ENCODE results near the gene MAP3K15. TPM values are rescaled to one million over a fixed set of nuclear protein-coding genes. Genes with fewer than 3 reads are reported as not detected.
A peak's percentile ranks its signal among the peaks of the same experiment; 100 is the strongest.

Gene MAP3K15
- total RNA-seq, 1 donor from 2014 or later, result 1.7 TPM

DNA sequence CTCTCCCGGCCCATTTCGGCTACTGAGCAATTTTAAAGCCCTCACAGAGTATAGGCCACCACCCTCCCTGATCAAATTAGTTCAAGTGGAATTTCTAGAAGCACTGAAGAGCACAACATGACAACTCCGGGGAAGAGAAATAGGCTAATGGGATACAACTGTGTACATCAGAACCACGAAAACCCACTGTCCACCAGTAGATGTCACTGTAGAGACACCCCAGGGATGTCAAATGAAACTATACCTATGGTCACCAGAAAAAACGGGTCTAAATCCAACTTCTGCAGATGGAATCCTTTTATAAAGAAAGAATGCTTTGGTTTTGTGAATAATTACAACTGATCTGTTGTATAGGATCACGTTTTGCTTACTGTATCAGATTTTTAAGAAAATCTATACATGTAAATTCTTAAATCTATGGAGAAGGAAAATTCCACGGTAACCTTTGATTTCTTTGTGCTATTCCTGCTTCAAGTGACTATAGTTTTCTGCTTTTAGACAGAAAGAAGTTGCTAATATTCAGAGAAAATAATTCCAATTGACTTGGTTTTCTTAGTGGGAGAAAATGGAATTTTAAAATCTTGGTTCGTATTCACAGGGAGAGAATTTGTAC lies 29.5 kb upstream of the MAP3K15 start:
- Mint-ChIP-seq H3K27ac (ENCODE audit: unreplicated experiment) (peak overlapping the region; percentile 70), H3K27me3 (ENCODE audit: unreplicated experiment) (no peaks in the 10 kb centered on the region), H3K4me1 (ENCODE audit: unreplicated experiment) (no peaks in the 10 kb centered on the region), H3K9me3 (ENCODE audit: unreplicated experiment) (no peaks in the 10 kb centered on the region), H3K36me3 (ENCODE audit: low read depth, unreplicated experiment) (peaks cover 25% of the 10 kb centered on the region), H3K4me3 (ENCODE audit: unreplicated experiment) (no peak overlapping the region)
- TF ChIP-seq CTCF (IDR thresholded peaks at IDR 0.05; ENCODE audit: unreplicated experiment), result peak; percentile 26
- DNase-seq (ENCODE audit: low spot score), result peak; percentile 35

DNA sequence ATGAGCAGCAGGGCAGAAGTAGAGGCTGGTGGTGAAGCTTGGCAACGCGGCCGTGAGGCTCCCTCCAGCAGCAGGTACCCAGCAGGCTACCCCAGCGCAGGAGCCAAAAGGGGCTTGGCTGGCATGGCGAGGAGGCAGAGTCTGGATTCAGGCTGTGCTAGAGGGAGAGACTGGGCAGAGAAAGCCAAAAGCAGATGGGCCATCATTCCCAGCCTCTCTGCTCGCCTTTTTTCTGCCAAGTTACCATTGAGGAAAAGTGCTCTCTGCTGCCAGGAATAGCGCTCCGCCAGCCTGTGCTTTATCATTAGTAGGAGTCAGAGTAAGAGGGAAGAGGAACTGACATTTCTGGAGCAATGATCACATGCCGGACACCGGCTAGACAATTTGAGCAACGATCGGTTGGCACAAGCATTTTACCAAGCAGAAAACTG lies 28.7 kb upstream of the MAP3K15 start:
- no peak overlapping the region for H3K27ac Mint-ChIP-seq (ENCODE audit: unreplicated experiment)
- H3K27me3 Mint-ChIP-seq (ENCODE audit: unreplicated experiment), result no peaks in the 10 kb centered on the region
- H3K36me3 Mint-ChIP-seq (ENCODE audit: low read depth, unreplicated experiment), result peaks cover 28% of the 10 kb centered on the region
- TF ChIP-seq CTCF (IDR thresholded peaks at IDR 0.05; ENCODE audit: unreplicated experiment), result no peak
- DNase-seq (ENCODE audit: low spot score), result no peak
- no peak overlapping the region for H3K4me3 Mint-ChIP-seq (ENCODE audit: unreplicated experiment)
- no peaks in the 10 kb centered on the region for H3K4me1 Mint-ChIP-seq (ENCODE audit: unreplicated experiment)
- no peaks in the 10 kb centered on the region for H3K9me3 Mint-ChIP-seq (ENCODE audit: unreplicated experiment)

DNA sequence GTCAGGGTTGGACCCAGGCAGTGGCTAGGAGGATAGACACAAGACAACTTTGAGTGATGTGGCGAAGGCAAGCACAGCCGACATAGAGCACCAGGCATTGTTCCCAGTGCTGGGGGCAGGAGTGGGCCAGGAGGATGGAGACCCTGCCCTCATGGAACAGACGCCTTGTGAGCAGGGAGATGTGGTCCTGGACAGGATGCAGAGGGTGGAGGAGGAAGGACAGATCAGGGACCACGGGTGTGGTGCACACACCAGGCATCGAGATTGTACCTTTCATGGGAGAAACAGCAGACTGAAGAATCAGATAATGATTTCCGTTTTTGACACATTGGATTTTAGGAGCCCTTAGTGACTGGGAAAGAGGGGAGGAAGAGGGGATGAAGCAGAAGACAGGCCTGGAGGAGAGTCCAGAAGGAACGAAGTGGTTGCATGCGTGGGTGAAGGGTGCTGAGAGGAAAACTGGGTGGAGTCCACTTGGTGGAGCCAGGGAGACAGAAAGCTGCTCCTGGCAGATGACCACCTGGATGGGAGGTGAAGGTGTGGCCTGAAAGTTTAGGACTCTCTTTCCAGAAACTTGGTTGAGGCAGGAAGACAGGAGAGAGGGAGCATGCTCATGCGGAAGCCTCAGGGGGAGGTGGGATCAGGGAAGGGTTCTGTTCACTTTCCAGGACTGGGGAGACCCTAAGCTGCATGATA lies 27.9 kb upstream of the MAP3K15 start:
- Mint-ChIP-seq H3K9me3 (ENCODE audit: unreplicated experiment) (no peaks in the 10 kb centered on the region), H3K4me3 (ENCODE audit: unreplicated experiment) (peak overlapping the region; percentile 37), H3K27me3 (ENCODE audit: unreplicated experiment) (no peaks in the 10 kb centered on the region)

DNA sequence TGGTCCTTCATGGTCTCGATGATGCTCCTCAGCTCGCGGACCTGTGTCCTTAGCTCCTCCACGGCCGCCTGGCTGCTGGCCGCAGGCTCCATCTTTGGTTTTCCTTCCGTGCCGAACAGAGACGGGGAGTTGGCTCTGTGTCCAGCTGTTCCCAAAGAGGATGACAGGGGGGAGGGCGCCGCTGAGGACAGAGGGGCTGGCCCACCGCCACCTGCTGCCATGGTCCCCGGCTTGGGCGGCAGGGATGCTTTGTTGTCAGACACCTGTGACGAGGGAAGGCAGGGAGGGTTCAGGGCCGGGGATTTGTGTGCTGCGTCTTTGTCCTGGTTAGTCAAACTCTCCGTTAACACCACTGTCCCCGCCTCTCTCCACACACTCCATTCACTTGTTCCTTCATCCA lies 26.6 kb upstream of the MAP3K15 start:
- TF ChIP-seq CTCF (IDR thresholded peaks at IDR 0.05; ENCODE audit: unreplicated experiment), result no peak
- peaks cover 28% of the 10 kb centered on the region for H3K36me3 Mint-ChIP-seq (ENCODE audit: low read depth, unreplicated experiment)
- no peaks in the 10 kb centered on the region for H3K27me3 Mint-ChIP-seq (ENCODE audit: unreplicated experiment)
- H3K4me1 Mint-ChIP-seq (ENCODE audit: unreplicated experiment), result no peaks in the 10 kb centered on the region
- H3K9me3 Mint-ChIP-seq (ENCODE audit: unreplicated experiment), result no peaks in the 10 kb centered on the region
- no peak for DNase-seq (ENCODE audit: low spot score)
- no peak overlapping the region for H3K4me3 Mint-ChIP-seq (ENCODE audit: unreplicated experiment)
- no peak overlapping the region for H3K27ac Mint-ChIP-seq (ENCODE audit: unreplicated experiment)

More for the DNA sequence above, 27.9 kb upstream of the MAP3K15 start:
- H3K27ac Mint-ChIP-seq (ENCODE audit: unreplicated experiment), result peak overlapping the region; percentile 67
- peaks cover 28% of the 10 kb centered on the region for H3K36me3 Mint-ChIP-seq (ENCODE audit: low read depth, unreplicated experiment)
- H3K4me1 Mint-ChIP-seq (ENCODE audit: unreplicated experiment), result no peaks in the 10 kb centered on the region
- TF ChIP-seq CTCF (IDR thresholded peaks at IDR 0.05; ENCODE audit: unreplicated experiment), result no peak
- DNase-seq (ENCODE audit: low spot score), result no peak

DNA sequence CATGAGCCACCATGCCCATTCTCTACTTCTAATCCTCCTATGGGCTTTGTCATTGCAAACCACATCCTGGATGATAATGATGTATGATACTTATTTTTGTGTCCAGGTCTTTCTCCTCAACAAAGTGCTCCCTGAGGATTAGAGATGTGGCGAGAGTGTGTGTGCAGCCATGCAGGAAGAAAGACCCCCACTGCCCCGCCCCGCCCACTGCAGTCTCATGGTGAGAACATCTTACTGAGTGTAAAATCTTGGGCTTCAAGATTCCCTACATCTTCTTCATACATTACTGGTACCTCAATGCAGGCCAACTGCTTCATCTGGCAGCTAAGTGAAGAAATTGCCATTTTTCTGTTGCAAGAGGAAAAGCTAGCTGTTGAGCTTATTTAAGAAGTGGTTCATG lies 25.9 kb upstream of the MAP3K15 start:
- Mint-ChIP-seq H3K27ac (ENCODE audit: unreplicated experiment) (no peak overlapping the region), H3K27me3 (ENCODE audit: unreplicated experiment) (no peaks in the 10 kb centered on the region), H3K36me3 (ENCODE audit: low read depth, unreplicated experiment) (peaks cover 27% of the 10 kb centered on the region), H3K4me3 (ENCODE audit: unreplicated experiment) (no peak overlapping the region), H3K9me3 (ENCODE audit: unreplicated experiment) (no peaks in the 10 kb centered on the region), H3K4me1 (ENCODE audit: unreplicated experiment) (no peaks in the 10 kb centered on the region)
- DNase-seq (ENCODE audit: low spot score), result no peak
- no peak for TF ChIP-seq CTCF (IDR thresholded peaks at IDR 0.05; ENCODE audit: unreplicated experiment)

All from endothelial cell (in vitro differentiated cells).